PFSK-1 (cell line): ENCODE results near the gene MCOLN1.

Experiments used
- FOXP2 ChIP-seq: optimal IDR thresholded peaks from 2 replicates; pipeline ENCODE3; 2011; ENCODE audit warnings: borderline replicate concordance, control low read depth, inconsistent platforms; ENCODE audit not compliant: insufficient read depth; ENCODE audit errors: extremely low read length, extremely low read depth
- POLR2AphosphoS5 ChIP-seq: IDR thresholded peaks from 2 replicates; pipeline ENCODE4 v1.6.1; 2012; ENCODE audit warnings: low read depth, mild to moderate bottlenecking, control low read depth, low read length, moderate library complexity
- REST ChIP-seq, 2 experiments: IDR thresholded peaks; 2 replicates each; pipeline versions ENCODE4 v1.6.1 to v1.8.0; 2011 to 2012; ENCODE audit warnings: low read depth in 2 of 2, low read length in 2 of 2, control low read depth in 1 of 2, inconsistent platforms in 1 of 2, mild to moderate bottlenecking in 1 of 2, moderate library complexity in 1 of 2; ENCODE audit not compliant: insufficient read depth in 1 of 2
- SIN3A ChIP-seq: IDR thresholded peaks from 2 replicates; pipeline ENCODE4 v1.6.1; 2012; ENCODE audit warnings: mild to moderate bottlenecking, low read length, moderate library complexity, borderline replicate concordance; ENCODE audit not compliant: insufficient read depth
- TAF1 ChIP-seq: IDR thresholded peaks from 2 replicates; pipeline ENCODE4 v1.6.1; 2012; ENCODE audit warnings: low read length, control low read depth, borderline replicate concordance; ENCODE audit not compliant: insufficient read depth

The MCOLN1 gene

GRCh38 chr19:7542556-7543348, 20.3 kb downstream of the MCOLN1 start:
- TF ChIP-seq SIN3A (no peak), POLR2AphosphoS5 (no peak), REST (IDR thresholded peaks at IDR 0.05; ENCODE audit: insufficient read depth in 1 of 2, low read depth in 2 of 2, low read length in 2 of 2) (no peak), FOXP2 (no peak), TAF1 (no peak)

- TF ChIP-seq SIN3A (no peak), TAF1 (no peak), POLR2AphosphoS5 (no peak), FOXP2 (no peak), REST (IDR thresholded peaks at IDR 0.05; ENCODE audit: insufficient read depth in 1 of 2, low read depth in 2 of 2, low read length in 2 of 2) (no peak)
Measured at GRCh38 chr19:7544626-7545025, 22.2 kb downstream of the MCOLN1 start.

GRCh38 chr19:7545300-7545699, 22.9 kb downstream of the MCOLN1 start:
- no peak for TF ChIP-seq SIN3A
- no peak for TF ChIP-seq POLR2AphosphoS5
- no peak for TF ChIP-seq REST (IDR thresholded peaks at IDR 0.05; ENCODE audit: insufficient read depth in 1 of 2, low read depth in 2 of 2, low read length in 2 of 2)
- no peak for TF ChIP-seq TAF1
- no peak for TF ChIP-seq FOXP2

- TF ChIP-seq TAF1 = no peak
- TF ChIP-seq SIN3A = no peak
- TF ChIP-seq REST (IDR thresholded peaks at IDR 0.05; ENCODE audit: insufficient read depth in 1 of 2, low read depth in 2 of 2, low read length in 2 of 2) = no peak
- no peak for TF ChIP-seq FOXP2
- TF ChIP-seq POLR2AphosphoS5 = no peak
Measured at GRCh38 chr19:7545904-7546303, 23.5 kb downstream of the MCOLN1 start.

GRCh38 chr19:7547159-7547558, 24.7 kb downstream of the MCOLN1 start:
- TF ChIP-seq POLR2AphosphoS5 = no peak
- TF ChIP-seq SIN3A = no peak
- TF ChIP-seq TAF1 = no peak
- TF ChIP-seq REST (IDR thresholded peaks at IDR 0.05; ENCODE audit: insufficient read depth in 1 of 2, low read depth in 2 of 2, low read length in 2 of 2) = no peak
- no peak for TF ChIP-seq FOXP2
